Thoracic aorta (tissue), 2 donors: ENCODE measurements around the gene AP4M1. TPM values are rescaled to one million over a fixed set of nuclear protein-coding genes. Genes with fewer than 3 reads are reported as not detected.

ENCODE experiments used
- ATAC-seq: fragments of 150-250 bp; one replicate; pipeline ENCODE4 v1.8.0; 2017; ENCODE audit warnings: low read depth; ENCODE audit not compliant: insufficient number of reproducible peaks, low FRiP score
- DNase-seq: peaks from one replicate; pipeline ENCODE4 v3.0.0-alpha.2; 2020; ENCODE audit warnings: low spot score
- H3K27ac ChIP-seq, 2 donors: fragments of 200-600 bp; sonication (generic); 1 replicate in 1 of 2; 2 replicates in 1 of 2; pipeline ENCODE4 v1.5.1; 2016; ENCODE audit warnings: mild to moderate bottlenecking in 2 of 2, moderate library complexity in 2 of 2
- H3K27me3 ChIP-seq: fragments of 200-600 bp; sonication (generic); replicated peaks from 2 replicates; pipeline ENCODE4 v1.6.0; 2016; ENCODE audit warnings: mild to moderate bottlenecking; ENCODE audit not compliant: insufficient read depth
- H3K36me3 ChIP-seq: fragments of 200-600 bp; sonication (generic); one replicate; pipeline ENCODE4 v1.5.1; 2016
- H3K4me1 ChIP-seq, 2 donors: fragments of 200-600 bp; sonication (generic); 1 replicate in 1 of 2; 2 replicates in 1 of 2; pipeline versions ENCODE4 v1.5.1 to v1.6.0; 2016; ENCODE audit warnings: low read depth in 2 of 2, mild to moderate bottlenecking in 1 of 2; ENCODE audit not compliant: control insufficient read depth in 1 of 2
- H3K4me3 ChIP-seq: fragments of 200-600 bp; sonication (generic); 2 replicates; pipeline ENCODE4 v1.5.1; 2016; ENCODE audit warnings: mild to moderate bottlenecking
- H3K9me3 ChIP-seq: fragments of 200-600 bp; sonication (generic); 2 replicates; pipeline ENCODE4 v1.5.1; 2016
- total RNA-seq, 2 donors: library from RNA; depleted of rRNA; stranded (reverse); fragments of >200 nt; gene quantifications; one replicate each; pipeline versions ENCODE4 v1.1.0 to v1.2.3, GENCODE V29; 2016
- TF ChIP-seq, protein P1 (sequence below): fragments of 200-600 bp; sonication (generic); IDR thresholded peaks from one replicate; pipeline ENCODE4 v1.5.1; 2019; ENCODE audit warnings: antibody characterized with exemption

The AP4M1 gene
- total RNA-seq, 2 donors from 2014 or later = 22.3 to 23.8 TPM

DNA sequence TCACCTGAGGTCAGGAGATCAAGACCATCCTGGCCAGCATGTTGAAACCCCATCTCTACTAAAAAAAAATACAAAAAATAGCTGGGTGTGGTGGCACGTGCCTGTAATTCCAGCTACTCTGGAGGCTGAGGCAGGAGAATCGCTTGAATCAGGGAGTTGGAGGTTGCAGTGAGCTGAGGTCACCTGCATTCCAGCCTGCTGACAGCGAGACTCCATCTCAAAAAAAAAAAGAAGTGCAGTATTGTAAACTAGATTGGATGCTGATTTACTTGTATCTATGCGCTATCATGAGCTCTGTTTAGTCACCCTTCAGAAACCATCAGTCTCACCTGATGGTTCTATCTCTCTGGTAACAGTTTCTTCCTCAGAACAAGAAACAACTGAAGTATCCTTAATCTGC, 38.1 kb upstream of the AP4M1 start:
- ATAC-seq = no peak
- Histone ChIP-seq H3K9me3 (no peaks in the 10 kb centered on the region), H3K4me3 (no peak overlapping the region), H3K27me3 (no peaks in the 10 kb centered on the region), H3K36me3 (peaks cover 24% of the 10 kb centered on the region), H3K27ac (no peak overlapping the region), H3K4me1 (peaks cover 0 to 8% of the 10 kb centered on the region in 2 donors)
- DNase-seq = no peak
- TF ChIP-seq, protein P1, sequence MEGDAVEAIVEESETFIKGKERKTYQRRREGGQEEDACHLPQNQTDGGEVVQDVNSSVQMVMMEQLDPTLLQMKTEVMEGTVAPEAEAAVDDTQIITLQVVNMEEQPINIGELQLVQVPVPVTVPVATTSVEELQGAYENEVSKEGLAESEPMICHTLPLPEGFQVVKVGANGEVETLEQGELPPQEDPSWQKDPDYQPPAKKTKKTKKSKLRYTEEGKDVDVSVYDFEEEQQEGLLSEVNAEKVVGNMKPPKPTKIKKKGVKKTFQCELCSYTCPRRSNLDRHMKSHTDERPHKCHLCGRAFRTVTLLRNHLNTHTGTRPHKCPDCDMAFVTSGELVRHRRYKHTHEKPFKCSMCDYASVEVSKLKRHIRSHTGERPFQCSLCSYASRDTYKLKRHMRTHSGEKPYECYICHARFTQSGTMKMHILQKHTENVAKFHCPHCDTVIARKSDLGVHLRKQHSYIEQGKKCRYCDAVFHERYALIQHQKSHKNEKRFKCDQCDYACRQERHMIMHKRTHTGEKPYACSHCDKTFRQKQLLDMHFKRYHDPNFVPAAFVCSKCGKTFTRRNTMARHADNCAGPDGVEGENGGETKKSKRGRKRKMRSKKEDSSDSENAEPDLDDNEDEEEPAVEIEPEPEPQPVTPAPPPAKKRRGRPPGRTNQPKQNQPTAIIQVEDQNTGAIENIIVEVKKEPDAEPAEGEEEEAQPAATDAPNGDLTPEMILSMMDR = no peak

DNA sequence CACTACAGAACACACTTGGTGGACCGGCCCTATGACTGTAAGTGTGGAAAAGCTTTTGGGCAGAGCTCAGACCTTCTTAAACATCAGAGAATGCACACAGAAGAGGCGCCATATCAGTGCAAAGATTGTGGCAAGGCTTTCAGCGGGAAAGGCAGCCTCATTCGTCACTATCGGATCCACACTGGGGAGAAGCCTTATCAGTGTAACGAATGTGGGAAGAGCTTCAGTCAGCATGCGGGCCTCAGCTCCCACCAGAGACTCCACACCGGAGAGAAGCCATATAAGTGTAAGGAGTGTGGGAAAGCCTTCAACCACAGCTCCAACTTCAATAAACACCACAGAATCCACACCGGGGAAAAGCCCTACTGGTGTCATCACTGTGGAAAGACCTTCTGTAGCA, 37.3 kb upstream of the AP4M1 start:
- peaks cover 22% of the 10 kb centered on the region for H3K36me3 ChIP-seq
- H3K27ac ChIP-seq = no peak overlapping the region
- TF ChIP-seq, protein P1 = no peak
- ATAC-seq (no peak), DNase-seq (no peak)
- H3K4me1 ChIP-seq = peaks cover 0 to 8% of the 10 kb centered on the region in 2 donors
- no peaks in the 10 kb centered on the region for H3K27me3 ChIP-seq
- no peak overlapping the region for H3K4me3 ChIP-seq
- H3K9me3 ChIP-seq = no peaks in the 10 kb centered on the region

DNA sequence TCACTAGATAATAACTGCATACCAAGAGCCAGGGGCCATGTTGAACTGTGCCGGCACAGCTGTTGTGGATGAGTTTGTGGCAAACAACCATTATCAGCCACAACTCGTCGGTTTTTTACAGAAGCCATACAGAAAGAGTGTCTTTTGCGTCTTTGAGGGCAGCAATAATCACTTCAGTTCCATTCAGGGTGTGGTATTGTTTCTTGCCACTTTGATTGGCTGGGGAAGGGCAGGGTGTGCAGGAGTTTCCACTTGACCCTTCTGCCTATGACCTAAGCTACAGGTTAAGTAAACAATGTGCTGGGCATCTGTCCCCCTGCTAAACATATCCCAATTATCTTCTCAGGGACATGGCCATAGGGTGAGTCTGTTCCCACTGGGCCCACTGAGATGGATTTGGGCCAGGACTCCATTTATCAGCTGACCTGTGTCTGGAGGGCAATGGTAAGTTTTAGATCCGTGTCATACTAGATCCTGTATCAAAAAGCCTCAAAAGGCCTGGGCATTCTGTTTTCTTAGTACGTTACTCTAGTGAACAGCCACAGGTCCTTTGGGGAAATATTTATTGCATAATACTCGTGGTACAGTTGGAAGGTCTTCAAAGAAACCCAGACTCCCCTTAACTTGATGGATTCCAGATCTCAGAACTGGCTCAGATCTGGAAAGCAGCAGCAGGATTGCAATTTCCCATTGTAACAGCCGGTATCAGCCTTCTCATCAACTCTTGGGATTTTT, 35.8 kb upstream of the AP4M1 start:
- no peak overlapping the region for H3K27ac ChIP-seq
- no peaks in the 10 kb centered on the region for H3K27me3 ChIP-seq
- H3K36me3 ChIP-seq = peaks cover 32% of the 10 kb centered on the region
- peaks cover 0 to 8% of the 10 kb centered on the region in 2 donors for H3K4me1 ChIP-seq
- H3K9me3 ChIP-seq = no peaks in the 10 kb centered on the region
- ATAC-seq = no peak
- DNase-seq = no peak
- H3K4me3 ChIP-seq = no peak overlapping the region
- TF ChIP-seq, protein P1 = no peak

DNA sequence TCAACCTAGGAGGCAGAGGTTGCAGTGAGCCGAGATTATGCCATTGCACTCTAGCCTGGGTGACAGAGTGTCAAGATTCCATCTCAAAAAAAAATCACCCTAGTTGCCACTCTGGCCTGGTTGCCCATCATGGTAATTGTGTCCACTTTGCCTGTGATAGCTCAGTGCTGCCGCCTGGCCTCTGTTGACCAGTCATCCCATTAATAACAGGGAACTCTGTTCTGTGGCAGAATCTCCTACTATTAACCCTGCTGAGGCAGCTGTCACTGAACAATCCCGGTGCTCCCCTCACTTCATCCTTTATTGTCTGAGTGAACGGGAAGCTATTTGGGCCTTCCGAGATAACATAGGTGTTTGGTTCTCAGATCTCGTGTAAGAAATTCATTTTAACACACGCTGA, 34.5 kb upstream of the AP4M1 start:
- peaks cover 0 to 8% of the 10 kb centered on the region in 2 donors for H3K4me1 ChIP-seq
- H3K27ac ChIP-seq = no peak overlapping the region
- TF ChIP-seq, protein P1 = no peak
- H3K36me3 ChIP-seq = peaks cover 40% of the 10 kb centered on the region
- no peak overlapping the region for H3K4me3 ChIP-seq
- peaks cover 8% of the 10 kb centered on the region for H3K9me3 ChIP-seq
- no peak for DNase-seq
- ATAC-seq = no peak
- H3K27me3 ChIP-seq = no peaks in the 10 kb centered on the region

DNA sequence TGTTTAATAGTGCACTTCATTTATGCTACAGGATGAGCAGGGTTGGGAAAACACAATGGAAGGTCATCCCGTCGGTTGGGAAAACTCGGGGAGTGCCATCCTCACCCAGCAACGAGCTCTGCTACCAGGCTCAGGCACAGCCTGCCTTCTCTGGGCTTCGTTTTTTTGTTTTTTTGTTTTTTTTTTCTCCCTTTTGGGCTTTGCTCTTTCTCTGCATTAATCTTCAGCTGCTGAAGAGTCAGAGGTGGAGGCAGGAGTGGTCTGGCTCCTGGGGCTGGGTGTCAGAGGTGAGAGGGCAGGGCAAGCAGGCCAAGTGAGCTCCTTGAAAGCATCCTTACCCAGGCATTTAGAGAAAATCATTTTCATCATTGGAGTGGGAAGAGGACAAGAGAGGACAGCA, 31.5 kb upstream of the AP4M1 start:
- Histone ChIP-seq H3K27me3 (no peaks in the 10 kb centered on the region), H3K4me3 (no peak overlapping the region), H3K4me1 (peaks cover 0 to 8% of the 10 kb centered on the region in 2 donors), H3K36me3 (peaks cover 54% of the 10 kb centered on the region), H3K9me3 (peaks cover 13% of the 10 kb centered on the region), H3K27ac (no peak overlapping the region)
- DNase-seq = no peak
- TF ChIP-seq, protein P1 = no peak
- no peak for ATAC-seq
